Islet of Langerhans (tissue), 1 donor: Measurements from ENCODE around the gene ESF1.
"Not testable (repeated sequence)": the region's sequence is repeated elsewhere in the genome, so short reads cannot be mapped to it uniquely, and the experiment has no call there.

Source experiments
- FAIRE-seq: peaks from one replicate; lab custom pipeline; 2011; peaks lifted over from hg19 to GRCh38; lab: Jason Lieb, UNC

The ESF1 gene

GRCh38 chr20:13739731-13740649 is 44.7 kb downstream of the ESF1 start:
- no peak for FAIRE-seq

GRCh38 chr20:13738187-13738586 is 46.5 kb downstream of the ESF1 start:
- not testable (repeated sequence) for FAIRE-seq

GRCh38 chr20:13736436-13737191 is 48.1 kb downstream of the ESF1 start:
- FAIRE-seq, result no peak

- no peak for FAIRE-seq
These were observed 48.9 kb downstream of the ESF1 start for GRCh38 chr20:13735826-13736225.

- no peak for FAIRE-seq
These were observed 61.7 kb downstream of the ESF1 start for GRCh38 chr20:13723011-13723410.

- FAIRE-seq, result no peak
These were observed 66.5 kb downstream of the ESF1 start for GRCh38 chr20:13718171-13718570.

GRCh38 chr20:13717631-13718044 is 67.1 kb downstream of the ESF1 start:
- no peak for FAIRE-seq

- no peak for FAIRE-seq
These were observed 69.5 kb downstream of the ESF1 start for GRCh38 chr20:13715171-13715570.

GRCh38 chr20:13708234-13708633 is 76.5 kb downstream of the ESF1 start:
- FAIRE-seq, result no peak

GRCh38 chr20:13703265-13703664 is 81.5 kb downstream of the ESF1 start:
- FAIRE-seq, result no peak

GRCh38 chr20:13701486-13701885 is 83.2 kb downstream of the ESF1 start:
- no peak for FAIRE-seq

- FAIRE-seq, result no peak
These were observed 84.0 kb downstream of the ESF1 start for GRCh38 chr20:13700761-13701160.

- FAIRE-seq, result no peak
These were observed 90.1 kb downstream of the ESF1 start for GRCh38 chr20:13694420-13695150.

- FAIRE-seq, result no peak
These were observed 91.7 kb downstream of the ESF1 start for GRCh38 chr20:13692802-13693736.

- no peak for FAIRE-seq
These were observed 93.8 kb downstream of the ESF1 start for GRCh38 chr20:13690943-13691342.

GRCh38 chr20:13687815-13688214 is 96.9 kb downstream of the ESF1 start:
- no peak for FAIRE-seq

- no peak for FAIRE-seq
These were observed 99.1 kb downstream of the ESF1 start for GRCh38 chr20:13685623-13686022.

- FAIRE-seq, result no peak
These were observed 100.0 kb downstream of the ESF1 start for GRCh38 chr20:13684566-13685222.

- no peak for FAIRE-seq
These were observed 100.9 kb downstream of the ESF1 start for GRCh38 chr20:13683833-13684232.

- FAIRE-seq, result no peak
These were observed 103.2 kb downstream of the ESF1 start for GRCh38 chr20:13681248-13682125.
